ENCODE results near the gene SH2B2. TPM values are rescaled to one million over a fixed set of nuclear protein-coding genes. Genes with fewer than 3 reads are reported as not detected.

SH2B2 gene
- total RNA-seq, 3 donors from 2014 or later, result 1.6 to 6.6 (median 4.0) TPM

GRCh38 chr7:102284891-102285539, 1.7 kb upstream of the SH2B2 start:
- no peak for DNase-seq (ENCODE audit: low spot score in 2 of 2)
- Histone ChIP-seq H3K27me3 (no peaks in the 10 kb centered on the region), H3K4me3 (peak overlapping the region; percentile 77 to 91 (median 81)), H3K4me1 (peaks cover 0 to 4% of the 10 kb centered on the region in 2 donors), H3K9me3 (no peaks in the 10 kb centered on the region), H3K36me3 (no peaks in the 10 kb centered on the region), H3K27ac (peak overlapping the region; percentile 84 to 96)
- TF ChIP-seq CTCF (IDR thresholded peaks at IDR 0.05) (no peak), POLR2AphosphoS5 (IDR thresholded peaks at IDR 0.05) (no peak), POLR2A (IDR thresholded peaks at IDR 0.05) (no peak)
- intact Hi-C loops (cut with DNase I; ENCODE audit: low total_unique reads), result no loop called here

GRCh38 chr7:102285540-102286236, 980 bp upstream of the SH2B2 start:
- peaks cover 0 to 4% of the 10 kb centered on the region in 2 donors for H3K4me1 ChIP-seq
- no peak for DNase-seq (ENCODE audit: low spot score in 2 of 2)
- intact Hi-C loops (cut with DNase I; ENCODE audit: low total_unique reads), result no loop called here
- H3K36me3 ChIP-seq, result no peaks in the 10 kb centered on the region
- H3K9me3 ChIP-seq, result no peaks in the 10 kb centered on the region
- peak overlapping the region; percentile 84 to 96 for H3K27ac ChIP-seq
- H3K4me3 ChIP-seq, result peak overlapping the region; percentile 77 to 91 (median 81)
- H3K27me3 ChIP-seq, result no peaks in the 10 kb centered on the region
- TF ChIP-seq POLR2AphosphoS5 (IDR thresholded peaks at IDR 0.05) (no peak), POLR2A (IDR thresholded peaks at IDR 0.05) (no peak), CTCF (IDR thresholded peaks at IDR 0.05) (no peak)

GRCh38 chr7:102287111-102287980, 678 bp downstream of the SH2B2 start:
- peak overlapping the region; percentile 5 to 45 for H3K27ac ChIP-seq
- H3K4me1 ChIP-seq, result peaks cover 0 to 4% of the 10 kb centered on the region in 2 donors
- TF ChIP-seq CTCF (IDR thresholded peaks at IDR 0.05), result no peak
- no peak for TF ChIP-seq POLR2A (IDR thresholded peaks at IDR 0.05)
- no peak for TF ChIP-seq POLR2AphosphoS5 (IDR thresholded peaks at IDR 0.05)
- DNase-seq (ENCODE audit: low spot score in 2 of 2), result no peak
- H3K9me3 ChIP-seq, result no peaks in the 10 kb centered on the region
- H3K36me3 ChIP-seq, result no peaks in the 10 kb centered on the region
- H3K27me3 ChIP-seq, result no peaks in the 10 kb centered on the region
- H3K4me3 ChIP-seq, result peak overlapping the region; percentile 77 to 91 (median 81)
- intact Hi-C loops (cut with DNase I; ENCODE audit: low total_unique reads), result no loop called here

GRCh38 chr7:102287981-102288278, 1.3 kb downstream of the SH2B2 start:
- Histone ChIP-seq H3K36me3 (no peaks in the 10 kb centered on the region), H3K27me3 (no peaks in the 10 kb centered on the region), H3K27ac (no peak overlapping the region), H3K4me3 (peak overlapping the region; percentile 77 to 91 (median 81)), H3K4me1 (peaks cover 0 to 4% of the 10 kb centered on the region in 2 donors), H3K9me3 (no peaks in the 10 kb centered on the region)
- DNase-seq (ENCODE audit: low spot score in 2 of 2), result no peak
- intact Hi-C loops (cut with DNase I; ENCODE audit: low total_unique reads), result no loop called here
- TF ChIP-seq POLR2AphosphoS5 (IDR thresholded peaks at IDR 0.05) (no peak), CTCF (IDR thresholded peaks at IDR 0.05) (no peak)
